GM12878 (cell line): ENCODE results near the gene FNDC3B. TPM values are rescaled to one million over a fixed set of nuclear protein-coding genes. Genes with fewer than 3 reads are reported as not detected.
A peak's percentile ranks its signal among the peaks of the same experiment; 100 is the strongest.

Experiments
- ASH2L ChIP-seq: fragments of 300-600, 200-600 bp; sonication (generic); IDR thresholded peaks from 2 replicates; pipeline ENCODE4 v1.6.1; 2017; ENCODE audit warnings: low read depth, mild to moderate bottlenecking, borderline replicate concordance
- EED ChIP-seq: sonication (generic); IDR thresholded peaks from 2 replicates; pipeline ENCODE4 v1.6.1; 2016; ENCODE audit warnings: antibody characterized with exemption, low read depth
- ETV6 ChIP-seq, 2 experiments: fragments of 450-650 bp in 1 of 2; IDR thresholded peaks in 1 of 2; conservative IDR thresholded peaks in 1 of 2; 2 replicates each; pipeline ENCODE4 v1.6.1; 2014; ENCODE audit warnings: antibody characterized with exemption in 1 of 2, borderline replicate concordance in 1 of 2, low read depth in 1 of 2, mild to moderate bottlenecking in 1 of 2, moderate library complexity in 1 of 2
- FOS ChIP-seq: IDR thresholded peaks from 3 replicates; pipeline ENCODE4 v1.6.1; 2011; ENCODE audit warnings: borderline replicate concordance; ENCODE audit not compliant: insufficient read length; ENCODE audit errors: extremely low read depth
- JUNB ChIP-seq: IDR thresholded peaks from 2 replicates; pipeline ENCODE4 v1.6.1; 2016; ENCODE audit warnings: antibody characterized with exemption, mild to moderate bottlenecking
- KLF5 ChIP-seq: fragments of 450-650 bp; IDR thresholded peaks from 2 replicates; pipeline ENCODE4 v1.6.1; 2014; ENCODE audit warnings: mild to moderate bottlenecking; ENCODE audit not compliant: partially characterized antibody
- MTA2 ChIP-seq: fragments of 450-650 bp; IDR thresholded peaks from 2 replicates; pipeline ENCODE4 v1.6.1; 2016; ENCODE audit warnings: low read depth, mild to moderate bottlenecking, moderate library complexity
- NRF1 ChIP-seq: conservative IDR thresholded peaks from 2 replicates; pipeline ENCODE4 v1.6.1; 2011; ENCODE audit warnings: mild to moderate bottlenecking, low read depth, low read length, improper control_type of control experiment
- RAD21 ChIP-seq: IDR thresholded peaks from 2 replicates; pipeline ENCODE4 v1.6.1; 2011; ENCODE audit warnings: mild to moderate bottlenecking, low read depth, low read length, moderate library complexity; ENCODE audit not compliant: insufficient read depth
- RBBP5 ChIP-seq: fragments of 200-600 bp; sonication (generic); conservative IDR thresholded peaks from 2 replicates; pipeline ENCODE4 v1.6.1; 2016
- RCOR1 ChIP-seq: conservative IDR thresholded peaks from 2 replicates; pipeline ENCODE4 v1.6.1; 2012; ENCODE audit warnings: low read depth, low read length, improper control_type of control experiment
- STAT1 ChIP-seq: fragments of 450-650 bp; conservative IDR thresholded peaks from 2 replicates; pipeline ENCODE4 v1.6.1; 2014; ENCODE audit warnings: antibody characterized with exemption, mild to moderate bottlenecking
- SUZ12 ChIP-seq: fragments of 200-600 bp; sonication (generic); IDR thresholded peaks from one replicate; pipeline ENCODE4 v1.6.1; 2018; ENCODE audit warnings: antibody characterized with exemption, mild to moderate bottlenecking; ENCODE audit not compliant: unreplicated experiment
- TCF3 ChIP-seq: IDR thresholded peaks from 2 replicates; pipeline ENCODE4 v1.6.1; 2012; ENCODE audit warnings: low read depth, mild to moderate bottlenecking, low read length, borderline replicate concordance; ENCODE audit not compliant: insufficient read depth
- ZNF24 ChIP-seq: fragments of 450-650 bp; IDR thresholded peaks from 2 replicates; pipeline ENCODE4 v1.6.1; 2017; ENCODE audit warnings: antibody characterized with exemption, mild to moderate bottlenecking
- polyA plus RNA-seq, 11 experiments: library from polyadenylated mRNA; depleted of rRNA in 4 of 11; unstranded in 6 of 11; stranded (reverse) in 5 of 11; fragments of >200 nt; fragmentation: Nextera tagmentation in 4 of 11; fragmentation: Illumina TruSeq in 1 of 11; extraction: Ambion mirVana in 4 of 11; extraction: Trizol in 1 of 11; gene quantifications; 1 replicate in 1 of 11; 2 replicates in 10 of 11; pipeline versions ENCODE4 v1.2.1 to v1.2.3, GENCODE V29; 2011 to 2016; ENCODE audit warnings: inconsistent platforms in 2 of 11, missing spikeins in 2 of 11, low read depth in 1 of 11
- total RNA-seq, 4 experiments: library from RNA; depleted of rRNA in 3 of 4; stranded (reverse); fragments of >200 nt in 3 of 4; fragmentation: Illumina TruSeq in 1 of 4; extraction: Trizol in 1 of 4; gene quantifications; 2 replicates each; pipeline versions ENCODE4 v1.2.1 to v1.2.3, GENCODE V29; 2013 to 2021
- TF ChIP-seq, protein P1 (sequence below): fragments of 450-650 bp; IDR thresholded peaks from 2 replicates; pipeline ENCODE4 v1.6.1; 2016; ENCODE audit warnings: mild to moderate bottlenecking, moderate library complexity, borderline replicate concordance
- TF ChIP-seq, protein P2 (sequence below): fragments of 450-650 bp; IDR thresholded peaks from 2 replicates; pipeline ENCODE4 v1.6.1; 2017; ENCODE audit warnings: mild to moderate bottlenecking, moderate library complexity
- TF ChIP-seq, protein P3 (sequence below): IDR thresholded peaks from 2 replicates; pipeline ENCODE4 v1.6.1; 2011; ENCODE audit warnings: borderline replicate concordance, low read depth, mild to moderate bottlenecking, moderate library complexity, mixed read lengths, low read length; ENCODE audit not compliant: insufficient read depth; ENCODE audit errors: extremely low read length
- TF ChIP-seq, protein P4 (sequence below): fragments of 450-650 bp; IDR thresholded peaks from 2 replicates; pipeline ENCODE4 v1.6.1; 2014; ENCODE audit warnings: mild to moderate bottlenecking

Gene FNDC3B
- total and polyA plus RNA-seq, 10 of the 15 experiments (the other 5 are each of a cell fraction or from before 2014, with no cell fraction given): 7.9 to 35.0 (median 18.5) TPM

DNA sequence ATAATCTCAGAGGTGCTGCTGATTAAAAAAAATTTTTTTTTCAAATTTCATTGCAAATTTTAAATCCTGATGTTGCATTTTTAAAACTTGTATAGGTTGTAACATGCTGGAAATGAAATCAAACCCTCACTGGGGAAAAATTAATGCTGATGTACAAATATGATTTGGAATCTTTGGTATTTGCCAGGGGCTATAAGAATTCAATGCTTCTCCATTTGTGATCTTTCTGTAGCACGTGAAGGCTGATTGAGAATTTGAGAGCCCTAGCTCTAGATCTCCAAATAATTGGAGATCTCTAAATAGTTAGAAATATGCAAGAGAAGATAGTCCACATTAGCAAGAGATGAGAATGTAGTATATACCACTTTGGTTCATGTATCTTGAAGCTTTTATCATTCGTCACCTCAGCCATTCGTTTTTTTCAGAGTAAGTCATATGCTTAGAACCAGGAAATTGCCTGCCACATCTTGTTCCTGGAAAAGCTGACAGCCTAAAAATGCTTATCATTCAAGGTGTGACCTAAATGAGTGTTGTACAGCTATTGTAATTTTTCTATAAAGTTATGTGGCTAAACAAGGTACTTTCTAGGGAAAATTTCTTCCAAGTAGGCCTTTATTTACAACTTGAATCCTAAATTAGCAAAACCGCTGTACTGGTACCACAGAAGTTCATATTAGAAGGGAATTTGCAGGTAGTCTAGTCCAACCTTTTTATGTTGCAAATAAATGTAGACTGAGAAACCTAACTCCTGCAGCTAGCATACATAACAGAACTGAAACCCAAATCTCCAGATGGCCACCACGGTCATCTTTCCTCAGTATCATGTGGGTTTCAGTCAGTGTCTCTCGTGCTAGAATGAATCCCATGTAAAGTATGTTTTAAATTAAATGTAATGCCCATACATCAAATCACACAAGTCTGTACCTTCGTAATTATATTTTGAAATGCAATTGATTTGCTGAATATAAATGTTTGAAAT, 48.5 kb downstream of the FNDC3B start (continued):
- TF ChIP-seq RAD21: no peak
- no peak for TF ChIP-seq FOS
- TF ChIP-seq MTA2: no peak
- TF ChIP-seq RCOR1: no peak
- TF ChIP-seq TCF3: 0 out of 2 replicates have a peak, but pooled peaks have one; percentile 55
- TF ChIP-seq, protein P1, sequence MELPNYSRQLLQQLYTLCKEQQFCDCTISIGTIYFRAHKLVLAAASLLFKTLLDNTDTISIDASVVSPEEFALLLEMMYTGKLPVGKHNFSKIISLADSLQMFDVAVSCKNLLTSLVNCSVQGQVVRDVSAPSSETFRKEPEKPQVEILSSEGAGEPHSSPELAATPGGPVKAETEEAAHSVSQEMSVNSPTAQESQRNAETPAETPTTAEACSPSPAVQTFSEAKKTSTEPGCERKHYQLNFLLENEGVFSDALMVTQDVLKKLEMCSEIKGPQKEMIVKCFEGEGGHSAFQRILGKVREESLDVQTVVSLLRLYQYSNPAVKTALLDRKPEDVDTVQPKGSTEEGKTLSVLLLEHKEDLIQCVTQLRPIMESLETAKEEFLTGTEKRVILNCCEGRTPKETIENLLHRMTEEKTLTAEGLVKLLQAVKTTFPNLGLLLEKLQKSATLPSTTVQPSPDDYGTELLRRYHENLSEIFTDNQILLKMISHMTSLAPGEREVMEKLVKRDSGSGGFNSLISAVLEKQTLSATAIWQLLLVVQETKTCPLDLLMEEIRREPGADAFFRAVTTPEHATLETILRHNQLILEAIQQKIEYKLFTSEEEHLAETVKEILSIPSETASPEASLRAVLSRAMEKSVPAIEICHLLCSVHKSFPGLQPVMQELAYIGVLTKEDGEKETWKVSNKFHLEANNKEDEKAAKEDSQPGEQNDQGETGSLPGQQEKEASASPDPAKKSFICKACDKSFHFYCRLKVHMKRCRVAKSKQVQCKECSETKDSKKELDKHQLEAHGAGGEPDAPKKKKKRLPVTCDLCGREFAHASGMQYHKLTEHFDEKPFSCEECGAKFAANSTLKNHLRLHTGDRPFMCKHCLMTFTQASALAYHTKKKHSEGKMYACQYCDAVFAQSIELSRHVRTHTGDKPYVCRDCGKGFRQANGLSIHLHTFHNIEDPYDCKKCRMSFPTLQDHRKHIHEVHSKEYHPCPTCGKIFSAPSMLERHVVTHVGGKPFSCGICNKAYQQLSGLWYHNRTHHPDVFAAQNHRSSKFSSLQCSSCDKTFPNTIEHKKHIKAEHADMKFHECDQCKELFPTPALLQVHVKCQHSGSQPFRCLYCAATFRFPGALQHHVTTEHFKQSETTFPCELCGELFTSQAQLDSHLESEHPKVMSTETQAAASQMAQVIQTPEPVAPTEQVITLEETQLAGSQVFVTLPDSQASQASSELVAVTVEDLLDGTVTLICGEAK: no peak
- no peak for TF ChIP-seq ZNF24
- TF ChIP-seq NRF1: no peak
- TF ChIP-seq JUNB: peak; percentile 69
- TF ChIP-seq, protein P2, sequence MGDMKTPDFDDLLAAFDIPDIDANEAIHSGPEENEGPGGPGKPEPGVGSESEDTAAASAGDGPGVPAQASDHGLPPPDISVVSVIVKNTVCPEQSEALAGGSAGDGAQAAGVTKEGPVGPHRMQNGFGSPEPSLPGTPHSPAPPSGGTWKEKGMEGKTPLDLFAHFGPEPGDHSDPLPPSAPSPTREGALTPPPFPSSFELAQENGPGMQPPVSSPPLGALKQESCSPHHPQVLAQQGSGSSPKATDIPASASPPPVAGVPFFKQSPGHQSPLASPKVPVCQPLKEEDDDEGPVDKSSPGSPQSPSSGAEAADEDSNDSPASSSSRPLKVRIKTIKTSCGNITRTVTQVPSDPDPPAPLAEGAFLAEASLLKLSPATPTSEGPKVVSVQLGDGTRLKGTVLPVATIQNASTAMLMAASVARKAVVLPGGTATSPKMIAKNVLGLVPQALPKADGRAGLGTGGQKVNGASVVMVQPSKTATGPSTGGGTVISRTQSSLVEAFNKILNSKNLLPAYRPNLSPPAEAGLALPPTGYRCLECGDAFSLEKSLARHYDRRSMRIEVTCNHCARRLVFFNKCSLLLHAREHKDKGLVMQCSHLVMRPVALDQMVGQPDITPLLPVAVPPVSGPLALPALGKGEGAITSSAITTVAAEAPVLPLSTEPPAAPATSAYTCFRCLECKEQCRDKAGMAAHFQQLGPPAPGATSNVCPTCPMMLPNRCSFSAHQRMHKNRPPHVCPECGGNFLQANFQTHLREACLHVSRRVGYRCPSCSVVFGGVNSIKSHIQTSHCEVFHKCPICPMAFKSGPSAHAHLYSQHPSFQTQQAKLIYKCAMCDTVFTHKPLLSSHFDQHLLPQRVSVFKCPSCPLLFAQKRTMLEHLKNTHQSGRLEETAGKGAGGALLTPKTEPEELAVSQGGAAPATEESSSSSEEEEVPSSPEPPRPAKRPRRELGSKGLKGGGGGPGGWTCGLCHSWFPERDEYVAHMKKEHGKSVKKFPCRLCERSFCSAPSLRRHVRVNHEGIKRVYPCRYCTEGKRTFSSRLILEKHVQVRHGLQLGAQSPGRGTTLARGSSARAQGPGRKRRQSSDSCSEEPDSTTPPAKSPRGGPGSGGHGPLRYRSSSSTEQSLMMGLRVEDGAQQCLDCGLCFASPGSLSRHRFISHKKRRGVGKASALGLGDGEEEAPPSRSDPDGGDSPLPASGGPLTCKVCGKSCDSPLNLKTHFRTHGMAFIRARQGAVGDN: no peak
- peak; percentile 88 for TF ChIP-seq EED
- TF ChIP-seq KLF5: no peak
- no peak for TF ChIP-seq RBBP5
- TF ChIP-seq, protein P3, sequence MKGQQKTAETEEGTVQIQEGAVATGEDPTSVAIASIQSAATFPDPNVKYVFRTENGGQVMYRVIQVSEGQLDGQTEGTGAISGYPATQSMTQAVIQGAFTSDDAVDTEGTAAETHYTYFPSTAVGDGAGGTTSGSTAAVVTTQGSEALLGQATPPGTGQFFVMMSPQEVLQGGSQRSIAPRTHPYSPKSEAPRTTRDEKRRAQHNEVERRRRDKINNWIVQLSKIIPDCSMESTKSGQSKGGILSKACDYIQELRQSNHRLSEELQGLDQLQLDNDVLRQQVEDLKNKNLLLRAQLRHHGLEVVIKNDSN: no peak
- TF ChIP-seq, protein P4, sequence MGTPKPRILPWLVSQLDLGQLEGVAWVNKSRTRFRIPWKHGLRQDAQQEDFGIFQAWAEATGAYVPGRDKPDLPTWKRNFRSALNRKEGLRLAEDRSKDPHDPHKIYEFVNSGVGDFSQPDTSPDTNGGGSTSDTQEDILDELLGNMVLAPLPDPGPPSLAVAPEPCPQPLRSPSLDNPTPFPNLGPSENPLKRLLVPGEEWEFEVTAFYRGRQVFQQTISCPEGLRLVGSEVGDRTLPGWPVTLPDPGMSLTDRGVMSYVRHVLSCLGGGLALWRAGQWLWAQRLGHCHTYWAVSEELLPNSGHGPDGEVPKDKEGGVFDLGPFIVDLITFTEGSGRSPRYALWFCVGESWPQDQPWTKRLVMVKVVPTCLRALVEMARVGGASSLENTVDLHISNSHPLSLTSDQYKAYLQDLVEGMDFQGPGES: no peak
- no peak for TF ChIP-seq SUZ12
- TF ChIP-seq STAT1: no peak
- TF ChIP-seq ETV6 (conservative IDR thresholded peaks at IDR 0.05 in 1 of 2, IDR thresholded peaks at IDR 0.05 in 1 of 2; ENCODE audit: borderline replicate concordance in 1 of 2, low read depth in 1 of 2): no peak
- no peak for TF ChIP-seq ASH2L
